WTC11 (cell line): ENCODE measurements around the gene CDH13.

Source experiments
- AR ChIP-seq: fragments of 250-450 bp; sonication (Bioruptor Pico); IDR thresholded peaks from 2 replicates; pipeline ENCODE4 v1.9.0; 2021; ENCODE audit warnings: mild to moderate bottlenecking
- ARID4B ChIP-seq: sonication (generic); formaldehyde crosslinking; IDR thresholded peaks from 2 replicates; pipeline ENCODE4 v1.8.0; 2023; ENCODE audit warnings: missing genetic modification reagents, mild to moderate bottlenecking, borderline replicate concordance
- CTCF ChIP-seq: fragments of 200-600 bp; IDR thresholded peaks from 2 replicates; pipeline ENCODE4 v1.8.0; 2022; ENCODE audit warnings: antibody characterized with exemption
- E2F1 ChIP-seq: sonication (generic); formaldehyde crosslinking; IDR thresholded peaks from 2 replicates; pipeline ENCODE4 v1.8.0; 2022; ENCODE audit warnings: mild to moderate bottlenecking, missing genetic modification reagents
- E2F4 ChIP-seq: sonication (generic); formaldehyde crosslinking; IDR thresholded peaks from 2 replicates; pipeline ENCODE4 v1.8.1; 2022; ENCODE audit warnings: low read depth, mild to moderate bottlenecking, moderate library complexity, missing genetic modification reagents, borderline replicate concordance
- ERG ChIP-seq: fragments of 250-450 bp; sonication (Bioruptor Pico); IDR thresholded peaks from 2 replicates; pipeline ENCODE4 v1.8.0; 2021; ENCODE audit warnings: mild to moderate bottlenecking
- FOXK1 ChIP-seq: sonication (generic); formaldehyde crosslinking; IDR thresholded peaks from 2 replicates; pipeline ENCODE4 v1.8.0; 2022; ENCODE audit warnings: mild to moderate bottlenecking, moderate library complexity, missing genetic modification reagents
- NR1H2 ChIP-seq: sonication (generic); formaldehyde crosslinking; IDR thresholded peaks from 2 replicates; pipeline ENCODE4 v1.9.0; 2021; ENCODE audit warnings: mild to moderate bottlenecking, moderate library complexity, missing genetic modification reagents
- NR2C2 ChIP-seq: sonication (generic); formaldehyde crosslinking; IDR thresholded peaks from 2 replicates; pipeline ENCODE4 v1.8.0; 2022; ENCODE audit warnings: mild to moderate bottlenecking, missing genetic modification reagents
- RELA ChIP-seq: sonication (generic); formaldehyde crosslinking; IDR thresholded peaks from 2 replicates; pipeline ENCODE4 v1.8.1; 2022; ENCODE audit warnings: missing genetic modification reagents, mild to moderate bottlenecking, borderline replicate concordance
- SP1 ChIP-seq: sonication (generic); formaldehyde crosslinking; conservative IDR thresholded peaks from 2 replicates; pipeline ENCODE4 v1.8.1; 2022; ENCODE audit warnings: missing genetic modification reagents
- USF2 ChIP-seq: sonication (generic); formaldehyde crosslinking; IDR thresholded peaks from 2 replicates; pipeline ENCODE4 v1.8.1; 2023; ENCODE audit warnings: mild to moderate bottlenecking, missing genetic modification reagents, moderate library complexity
- ZBTB21 ChIP-seq: sonication (generic); formaldehyde crosslinking; IDR thresholded peaks from 2 replicates; pipeline ENCODE4 v1.8.1; 2023; ENCODE audit warnings: mild to moderate bottlenecking, missing genetic modification reagents, borderline replicate concordance
- ZNF423 ChIP-seq: fragments of 250-450 bp; sonication (Bioruptor Pico); IDR thresholded peaks from 2 replicates; pipeline ENCODE4 v2.1.2; 2022; ENCODE audit warnings: mild to moderate bottlenecking, moderate library complexity

GRCh38 chr16:83272843-83273242 lies 646.1 kb downstream of the CDH13 start:
- TF ChIP-seq ERG (CRISPR knock-in tag) (no peak), CTCF (no peak), RELA (no peak), USF2 (CRISPR knock-in tag) (no peak), E2F1 (CRISPR knock-in tag) (no peak), ZBTB21 (CRISPR knock-in tag) (no peak), NR1H2 (no peak), NR2C2 (no peak), ARID4B (CRISPR knock-in tag) (no peak), AR (CRISPR knock-in tag) (no peak), FOXK1 (CRISPR knock-in tag) (no peak), SP1 (CRISPR knock-in tag) (no peak), ZNF423 (no peak), E2F4 (CRISPR knock-in tag) (no peak)
